SK-N-SH (cell line): Measurements from ENCODE around the gene NISCH. TPM values are rescaled to one million over a fixed set of nuclear protein-coding genes. Genes with fewer than 3 reads are reported as not detected.

ENCODE experiments used
- CTCF ChIA-PET: fragments of 300-600, 350-600 bp; formaldehyde crosslinking; extraction: SDS; loops from one replicate; lab custom pipeline; 2021; lab: Yijun Ruan, JAX
- POLR2A ChIA-PET: fragments of 350-600 bp; sonication (Branson Sonifier 250); formaldehyde crosslinking; extraction: SDS; loops from one replicate; lab custom pipeline; 2020; ENCODE audit warnings: antibody characterized with exemption, inconsistent platforms; lab: Yijun Ruan, JAX
- DNase-seq: peaks from one replicate; pipeline ENCODE4 v3.0.0; 2012
- H2AFZ ChIP-seq: fragments of 200-600 bp; sonication (generic); 2 replicates; pipeline ENCODE4 v1.8.1; 2016; ENCODE audit warnings: antibody characterized with exemption, mild to moderate bottlenecking, low read depth
- H3F3A ChIP-seq: fragments of 200-600 bp; sonication (generic); replicated peaks from 2 replicates; pipeline ENCODE3; 2016; ENCODE audit warnings: antibody characterized with exemption, mild to moderate bottlenecking; ENCODE audit not compliant: insufficient read depth
- H3K27ac ChIP-seq, 2 experiments: fragments of 200-500 bp in 1 of 2; fragments of 200-600 bp in 1 of 2; sonication (Bioruptor generic) in 1 of 2; sonication (generic), shearing (Covaris generic) in 1 of 2; 2 replicates each; pipeline versions ENCODE4 v1.5.1 to v1.6.1; 2014 to 2016; ENCODE audit warnings: low read depth in 2 of 2, inconsistent platforms in 1 of 2, low read length in 1 of 2, mild to moderate bottlenecking in 1 of 2, mixed read lengths in 1 of 2
- H3K27me3 ChIP-seq: fragments of 200-600 bp; sonication (generic), shearing (Covaris generic); 2 replicates; pipeline ENCODE4 v1.6.1; 2016; ENCODE audit warnings: mixed run types; ENCODE audit not compliant: insufficient read depth
- H3K36me3 ChIP-seq, 2 experiments: fragments of 200-500 bp in 1 of 2; fragments of 200-600 bp in 1 of 2; sonication (Bioruptor generic) in 1 of 2; sonication (generic) in 1 of 2; replicated peaks in 1 of 2; 2 replicates each; pipeline versions ENCODE3 to v1.5.1; 2014 to 2016; ENCODE audit warnings: low read length in 1 of 2, mild to moderate bottlenecking in 1 of 2; ENCODE audit not compliant: insufficient read depth in 2 of 2, control insufficient read depth in 1 of 2
- H3K4me1 ChIP-seq, 2 experiments: fragments of 200-500 bp in 1 of 2; fragments of 200-600 bp in 1 of 2; sonication (Bioruptor generic) in 1 of 2; sonication (generic), shearing (Covaris generic) in 1 of 2; 2 replicates each; pipeline versions ENCODE4 v1.5.1 to v1.6.1; 2014 to 2016; ENCODE audit warnings: low read depth in 1 of 2, low read length in 1 of 2, mixed run types in 1 of 2; ENCODE audit not compliant: insufficient read depth in 2 of 2, control insufficient read depth in 1 of 2
- H3K4me2 ChIP-seq: fragments of 200-600 bp; sonication (generic), shearing (Covaris generic); 2 replicates; pipeline ENCODE4 v1.6.1; 2017; ENCODE audit warnings: mixed run types
- H3K4me3 ChIP-seq, 2 experiments: fragments of 200-500 bp in 1 of 2; fragments of 200-600 bp in 1 of 2; sonication (Bioruptor generic) in 1 of 2; sonication (generic), shearing (Covaris generic) in 1 of 2; 2 replicates each; pipeline versions ENCODE4 v1.5.1 to v1.8.1; 2014 to 2016; ENCODE audit warnings: low read depth in 2 of 2, inconsistent platforms in 1 of 2, low read length in 1 of 2, mild to moderate bottlenecking in 1 of 2, mixed read lengths in 1 of 2, moderate library complexity in 1 of 2
- H3K79me2 ChIP-seq: fragments of 200-600 bp; sonication (generic); 2 replicates; pipeline ENCODE4 v1.8.1; 2017; ENCODE audit warnings: mild to moderate bottlenecking; ENCODE audit not compliant: insufficient read depth
- H3K9ac ChIP-seq: fragments of 200-600 bp; sonication (generic); 2 replicates; pipeline ENCODE4 v1.6.1; 2017; ENCODE audit warnings: mixed run types
- H3K9me2 ChIP-seq: fragments of 200-600 bp; sonication (generic); 2 replicates; pipeline ENCODE4 v1.6.1; 2017; ENCODE audit warnings: mixed run types
- H3K9me3 ChIP-seq: fragments of 200-600 bp; sonication (generic); 2 replicates; pipeline ENCODE4 v1.6.1; 2017; ENCODE audit warnings: mixed run types, mild to moderate bottlenecking, moderate library complexity
- H4K20me1 ChIP-seq: fragments of 200-600 bp; sonication (generic); 2 replicates; pipeline ENCODE4 v1.6.1; 2017; ENCODE audit warnings: mild to moderate bottlenecking, mixed run types; ENCODE audit not compliant: insufficient read depth
- CHD2 ChIP-seq: fragments of 150-350 bp; IDR thresholded peaks from 2 replicates; pipeline ENCODE4 v1.6.1; 2018; ENCODE audit warnings: low read length; ENCODE audit not compliant: partially characterized antibody
- ELF1 ChIP-seq: IDR thresholded peaks from 2 replicates; pipeline ENCODE4 v1.4.0; 2012
- EP300 ChIP-seq, 2 experiments: IDR thresholded peaks; 2 replicates each; pipeline versions ENCODE4 v1.4.0 to v1.6.1; 2012; ENCODE audit warnings: borderline replicate concordance in 1 of 2, low read depth in 1 of 2, low read length in 1 of 2
- GABPA ChIP-seq: IDR thresholded peaks from 2 replicates; pipeline ENCODE4 v1.4.0; 2012; ENCODE audit warnings: low read depth, mild to moderate bottlenecking
- GATA2 ChIP-seq: sonication (generic); formaldehyde crosslinking; IDR thresholded peaks from 2 replicates; pipeline ENCODE4 v1.5.0; 2020; ENCODE audit warnings: mild to moderate bottlenecking, missing genetic modification reagents
- MEF2A ChIP-seq: IDR thresholded peaks from 2 replicates; pipeline ENCODE4 v1.4.0; 2012; ENCODE audit warnings: low read depth, borderline replicate concordance
- NFIC ChIP-seq: IDR thresholded peaks from 2 replicates; pipeline ENCODE4 v1.4.0; 2012; ENCODE audit warnings: borderline replicate concordance
- NRF1 ChIP-seq: IDR thresholded peaks from 2 replicates; pipeline ENCODE4 v1.6.1; 2012; ENCODE audit warnings: low read depth, mild to moderate bottlenecking, low read length
- RCOR1 ChIP-seq: fragments of 150-350 bp; IDR thresholded peaks from 2 replicates; pipeline ENCODE4 v1.6.1; 2017; ENCODE audit warnings: antibody characterized with exemption, low read length
- RXRA ChIP-seq: IDR thresholded peaks from 2 replicates; pipeline ENCODE4 v1.4.0; 2012; ENCODE audit warnings: low read depth, mild to moderate bottlenecking, borderline replicate concordance
- SIN3A ChIP-seq: IDR thresholded peaks from 2 replicates; pipeline ENCODE4 v1.6.1; 2012; ENCODE audit warnings: low read depth, mild to moderate bottlenecking, low read length, moderate library complexity, borderline replicate concordance
- TEAD4 ChIP-seq: IDR thresholded peaks from 2 replicates; pipeline ENCODE4 v1.4.0; 2012; ENCODE audit warnings: mild to moderate bottlenecking, borderline replicate concordance; ENCODE audit not compliant: insufficient read depth
- WGBS: methylation state at CpG from one replicate; pipeline ENCODE4 v1.1.6; 2017; ENCODE audit warnings: low lambda C conversion rate; 5-methylcytosine and 5-hydroxymethylcytosine counted together
- polyA plus RNA-seq, 3 experiments: library from polyadenylated mRNA; depleted of rRNA; stranded (reverse); fragments of >200 nt; gene quantifications; 2 replicates each; pipeline ENCODE4 v1.2.3, GENCODE V29; 2012
- TF ChIP-seq, protein P1 (sequence below): fragments of 150-350 bp; IDR thresholded peaks from 2 replicates; pipeline ENCODE4 v1.6.1; 2017; ENCODE audit warnings: antibody characterized with exemption, low read length, low read depth, borderline replicate concordance
- TF ChIP-seq, protein P2 (sequence below): IDR thresholded peaks from 2 replicates; pipeline ENCODE4 v1.4.0; 2012; ENCODE audit warnings: low read depth
- TF ChIP-seq, protein P3 (sequence below): IDR thresholded peaks from 2 replicates; pipeline ENCODE4 v1.4.0; 2012; ENCODE audit warnings: low read depth, borderline replicate concordance
- TF ChIP-seq, protein P4 (sequence below): fragments of 150-350 bp; IDR thresholded peaks from 2 replicates; pipeline ENCODE4 v1.6.1; 2016; ENCODE audit warnings: mild to moderate bottlenecking, low read depth, low read length

NISCH gene
- polyA plus RNA-seq, 1 of the 3 experiments (the other 2 are of a cell fraction) = 77.5 TPM

DNA sequence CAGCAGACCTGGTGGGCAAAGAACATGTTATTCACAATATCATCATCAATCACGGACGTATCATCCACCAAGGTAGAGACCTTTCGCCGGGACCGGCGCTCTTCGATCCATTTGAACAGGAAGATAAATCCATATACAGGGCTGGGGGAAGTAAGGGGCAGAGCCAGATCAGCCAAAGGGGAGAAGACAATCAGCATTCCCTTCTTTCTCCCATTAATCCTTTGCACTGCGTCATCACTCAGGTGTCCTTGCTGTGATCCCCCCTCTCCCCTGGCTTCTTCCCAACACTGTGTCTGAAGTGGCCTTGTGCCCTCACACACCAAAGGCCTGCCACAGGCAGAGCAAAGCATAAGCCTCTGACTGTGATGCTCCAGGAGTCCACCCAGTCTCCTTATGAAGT is 46.9 kb upstream of the NISCH start:
- Histone ChIP-seq H3K36me3 (peaks cover 32 to 50% of the 10 kb centered on the region in 2 experiments), H3K9me2 (no peaks in the 10 kb centered on the region), H3K4me1 (peaks cover 3 to 34% of the 10 kb centered on the region in 2 experiments; a peak in 3 of 4 replicates), H3K9me3 (no peaks in the 10 kb centered on the region), H3F3A (peaks cover 6% of the 10 kb centered on the region), H4K20me1 (peaks cover 5% of the 10 kb centered on the region; the same call in 1 of the 2 replicates), H3K27ac (no peak overlapping the region), H3K9ac (no peak overlapping the region; the same call in 1 of the 2 replicates), H3K4me2 (peak overlapping the region; percentile 99), H3K27me3 (no peaks in the 10 kb centered on the region), H2AFZ (no peak overlapping the region), H3K4me3 (peak overlapping the region; percentile 89 to 99; a peak in 3 of 4 replicates), H3K79me2 (peaks cover 55% of the 10 kb centered on the region)
- ChIA-PET POLR2A (no interaction called here), CTCF (interaction anchor here (1.1 to 1.5 kb wide), 3 partner anchors 23 to 466 kb away, joined by 3 to 4 read pairs (median 3); partner anchors contain the start of gene PARP3)
- WGBS = 92% methylated on average over 8 of the region's 8 CpGs
- TF ChIP-seq ELF1 (no peak), RXRA (no peak), RCOR1 (no peak), MEF2A (no peak), TEAD4 (no peak), NRF1 (no peak), GATA2 (CRISPR knock-in tag) (no peak), CHD2 (no peak)
- no peak for DNase-seq

DNA sequence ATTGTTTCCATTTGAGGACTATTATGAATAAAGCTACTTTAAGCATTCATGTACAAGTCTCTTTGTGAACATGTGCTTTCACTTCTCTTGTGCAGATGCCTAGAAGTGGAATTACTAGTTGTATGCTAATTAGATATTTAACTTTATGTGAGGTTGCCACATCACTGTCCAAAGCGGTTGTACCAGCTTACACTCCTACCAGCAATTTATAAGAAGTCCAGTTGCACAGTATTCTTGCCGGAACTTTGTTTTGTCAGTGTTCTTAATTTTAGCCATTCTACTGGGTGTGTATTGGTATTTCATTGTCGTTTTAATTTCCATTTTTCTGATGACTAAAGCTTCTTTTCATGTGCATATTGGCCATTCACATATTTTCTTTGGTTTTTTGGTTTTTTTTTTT is 39.6 kb upstream of the NISCH start:
- Histone ChIP-seq H3K27ac (no peak overlapping the region), H2AFZ (no peak overlapping the region), H3K4me2 (no peak overlapping the region), H3K27me3 (no peaks in the 10 kb centered on the region), H3F3A (peaks cover 6% of the 10 kb centered on the region), H3K79me2 (peaks cover 29% of the 10 kb centered on the region), H3K4me1 (peaks cover 3 to 17% of the 10 kb centered on the region in 2 experiments; a peak in 3 of 4 replicates), H3K9me2 (no peaks in the 10 kb centered on the region), H3K4me3 (no peak overlapping the region)
- ChIA-PET CTCF (interaction anchor here (1.1 to 28.4 kb wide), 3 partner anchors 33 to 195 kb away, joined by 3 to 578 read pairs (median 3); partner anchors contain the start of genes NISCH, SEMA3G and TNNC1), POLR2A (no interaction called here)
- WGBS = 95% methylated on average over 3 of the region's 3 CpGs
- DNase-seq = no peak
- TF ChIP-seq EP300 (IDR thresholded peaks at IDR 0.05; ENCODE audit: borderline replicate concordance in 1 of 2, low read depth in 1 of 2, low read length in 1 of 2) = no peak
- TF ChIP-seq GATA2 (CRISPR knock-in tag) = no peak
- TF ChIP-seq, protein P1, sequence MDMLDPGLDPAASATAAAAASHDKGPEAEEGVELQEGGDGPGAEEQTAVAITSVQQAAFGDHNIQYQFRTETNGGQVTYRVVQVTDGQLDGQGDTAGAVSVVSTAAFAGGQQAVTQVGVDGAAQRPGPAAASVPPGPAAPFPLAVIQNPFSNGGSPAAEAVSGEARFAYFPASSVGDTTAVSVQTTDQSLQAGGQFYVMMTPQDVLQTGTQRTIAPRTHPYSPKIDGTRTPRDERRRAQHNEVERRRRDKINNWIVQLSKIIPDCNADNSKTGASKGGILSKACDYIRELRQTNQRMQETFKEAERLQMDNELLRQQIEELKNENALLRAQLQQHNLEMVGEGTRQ = no peak
- TF ChIP-seq, protein P2, sequence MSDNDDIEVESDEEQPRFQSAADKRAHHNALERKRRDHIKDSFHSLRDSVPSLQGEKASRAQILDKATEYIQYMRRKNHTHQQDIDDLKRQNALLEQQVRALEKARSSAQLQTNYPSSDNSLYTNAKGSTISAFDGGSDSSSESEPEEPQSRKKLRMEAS = no peak
- no peak for TF ChIP-seq ELF1
- no peak for TF ChIP-seq MEF2A
- TF ChIP-seq, protein P3, sequence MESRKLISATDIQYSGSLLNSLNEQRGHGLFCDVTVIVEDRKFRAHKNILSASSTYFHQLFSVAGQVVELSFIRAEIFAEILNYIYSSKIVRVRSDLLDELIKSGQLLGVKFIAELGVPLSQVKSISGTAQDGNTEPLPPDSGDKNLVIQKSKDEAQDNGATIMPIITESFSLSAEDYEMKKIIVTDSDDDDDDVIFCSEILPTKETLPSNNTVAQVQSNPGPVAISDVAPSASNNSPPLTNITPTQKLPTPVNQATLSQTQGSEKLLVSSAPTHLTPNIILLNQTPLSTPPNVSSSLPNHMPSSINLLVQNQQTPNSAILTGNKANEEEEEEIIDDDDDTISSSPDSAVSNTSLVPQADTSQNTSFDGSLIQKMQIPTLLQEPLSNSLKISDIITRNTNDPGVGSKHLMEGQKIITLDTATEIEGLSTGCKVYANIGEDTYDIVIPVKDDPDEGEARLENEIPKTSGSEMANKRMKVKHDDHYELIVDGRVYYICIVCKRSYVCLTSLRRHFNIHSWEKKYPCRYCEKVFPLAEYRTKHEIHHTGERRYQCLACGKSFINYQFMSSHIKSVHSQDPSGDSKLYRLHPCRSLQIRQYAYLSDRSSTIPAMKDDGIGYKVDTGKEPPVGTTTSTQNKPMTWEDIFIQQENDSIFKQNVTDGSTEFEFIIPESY = no peak
- TF ChIP-seq, protein P4, sequence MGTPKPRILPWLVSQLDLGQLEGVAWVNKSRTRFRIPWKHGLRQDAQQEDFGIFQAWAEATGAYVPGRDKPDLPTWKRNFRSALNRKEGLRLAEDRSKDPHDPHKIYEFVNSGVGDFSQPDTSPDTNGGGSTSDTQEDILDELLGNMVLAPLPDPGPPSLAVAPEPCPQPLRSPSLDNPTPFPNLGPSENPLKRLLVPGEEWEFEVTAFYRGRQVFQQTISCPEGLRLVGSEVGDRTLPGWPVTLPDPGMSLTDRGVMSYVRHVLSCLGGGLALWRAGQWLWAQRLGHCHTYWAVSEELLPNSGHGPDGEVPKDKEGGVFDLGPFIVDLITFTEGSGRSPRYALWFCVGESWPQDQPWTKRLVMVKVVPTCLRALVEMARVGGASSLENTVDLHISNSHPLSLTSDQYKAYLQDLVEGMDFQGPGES = no peak
- TF ChIP-seq GABPA = no peak
- TF ChIP-seq NFIC = no peak
- TF ChIP-seq SIN3A = no peak
- TF ChIP-seq, all 33 proteins: peak for 0
- no peaks in the 10 kb centered on the region for H3K36me3 ChIP-seq
- H4K20me1 ChIP-seq = peaks cover 5% of the 10 kb centered on the region; the same call in 1 of the 2 replicates
- H3K9me3 ChIP-seq = no peaks in the 10 kb centered on the region
- H3K9ac ChIP-seq = no peak overlapping the region
